Ovary (tissue), 3 donors: ENCODE data around the gene ITPR2.

ENCODE experiments used
- POLR2A ChIP-seq: fragments of 450-650 bp; IDR thresholded peaks from one replicate; pipeline ENCODE4 v1.6.1; 2017; ENCODE audit warnings: antibody characterized with exemption, mild to moderate bottlenecking, moderate library complexity
- TF ChIP-seq, protein P1 (sequence below), 3 donors: fragments of 450-650 bp in 2 of 3; fragments of 200-600 bp in 1 of 3; IDR thresholded peaks; one replicate each; pipeline versions ENCODE4 v1.5.1 to v1.8.0; 2016 to 2022; ENCODE audit warnings: antibody characterized with exemption in 3 of 3, mild to moderate bottlenecking in 1 of 3
- donor health status: DM: no; HTN: no; CAD: no.

DNA sequence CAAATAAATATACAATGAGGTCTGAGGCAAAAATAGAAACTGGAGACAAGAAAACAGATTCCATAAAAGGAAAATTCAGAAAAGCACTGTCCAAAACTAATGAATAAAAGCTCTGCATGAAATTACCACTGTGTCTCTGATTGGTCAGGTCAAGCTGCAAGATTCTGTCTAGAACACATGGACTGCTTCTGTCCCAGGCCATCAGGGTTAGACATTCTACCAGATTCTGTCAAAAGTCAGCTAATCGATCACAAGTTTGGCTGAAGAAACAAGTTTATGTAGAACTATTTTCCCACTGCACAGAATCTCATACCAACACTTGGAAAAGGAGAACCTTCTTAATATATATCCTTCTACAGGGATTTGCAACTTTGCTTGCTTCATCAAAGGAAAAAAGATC is 223.0 kb downstream of the ITPR2 start:
- TF ChIP-seq, protein P1, sequence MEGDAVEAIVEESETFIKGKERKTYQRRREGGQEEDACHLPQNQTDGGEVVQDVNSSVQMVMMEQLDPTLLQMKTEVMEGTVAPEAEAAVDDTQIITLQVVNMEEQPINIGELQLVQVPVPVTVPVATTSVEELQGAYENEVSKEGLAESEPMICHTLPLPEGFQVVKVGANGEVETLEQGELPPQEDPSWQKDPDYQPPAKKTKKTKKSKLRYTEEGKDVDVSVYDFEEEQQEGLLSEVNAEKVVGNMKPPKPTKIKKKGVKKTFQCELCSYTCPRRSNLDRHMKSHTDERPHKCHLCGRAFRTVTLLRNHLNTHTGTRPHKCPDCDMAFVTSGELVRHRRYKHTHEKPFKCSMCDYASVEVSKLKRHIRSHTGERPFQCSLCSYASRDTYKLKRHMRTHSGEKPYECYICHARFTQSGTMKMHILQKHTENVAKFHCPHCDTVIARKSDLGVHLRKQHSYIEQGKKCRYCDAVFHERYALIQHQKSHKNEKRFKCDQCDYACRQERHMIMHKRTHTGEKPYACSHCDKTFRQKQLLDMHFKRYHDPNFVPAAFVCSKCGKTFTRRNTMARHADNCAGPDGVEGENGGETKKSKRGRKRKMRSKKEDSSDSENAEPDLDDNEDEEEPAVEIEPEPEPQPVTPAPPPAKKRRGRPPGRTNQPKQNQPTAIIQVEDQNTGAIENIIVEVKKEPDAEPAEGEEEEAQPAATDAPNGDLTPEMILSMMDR (IDR thresholded peaks at IDR 0.05): no peak
- no peak for TF ChIP-seq POLR2A
